GM18520 (cell line): Measurements from ENCODE around the gene TEX14.
"Not testable (repeated sequence)": the region's sequence is repeated elsewhere in the genome, so short reads cannot be mapped to it uniquely, and the experiment has no call there.

Experiments
- ATAC-seq: cut with Tn5 transposase; IDR thresholded peaks from one replicate; pipeline ENCODE4 v1.9.1; 2021; ENCODE audit not compliant: unreplicated experiment

The TEX14 gene

GRCh38 chr17:58605986-58606385 lies 85.9 kb downstream of the TEX14 start:
- ATAC-seq: no peak

- peak; percentile 50 for ATAC-seq
Observed at GRCh38 chr17:58605470-58605869, 86.4 kb downstream of the TEX14 start.

- no peak for ATAC-seq
Observed at GRCh38 chr17:58601976-58602375, 89.9 kb downstream of the TEX14 start.

- ATAC-seq: no peak
Observed at GRCh38 chr17:58597371-58597770, 94.5 kb downstream of the TEX14 start.

GRCh38 chr17:58595194-58595792 lies 96.6 kb downstream of the TEX14 start:
- no peak for ATAC-seq

- no peak for ATAC-seq
Observed at GRCh38 chr17:58593123-58593522, 98.7 kb downstream of the TEX14 start.

- no peak for ATAC-seq
Observed at GRCh38 chr17:58591455-58591854, 100.4 kb downstream of the TEX14 start.

- ATAC-seq: no peak
Observed at GRCh38 chr17:58590377-58590776, 101.5 kb downstream of the TEX14 start.

GRCh38 chr17:58587713-58588117 lies 104.1 kb downstream of the TEX14 start:
- ATAC-seq: no peak

- ATAC-seq: no peak
Observed at GRCh38 chr17:58586009-58586644, 105.7 kb downstream of the TEX14 start.

- ATAC-seq: no peak
Observed at GRCh38 chr17:58585554-58585953, 106.3 kb downstream of the TEX14 start.

GRCh38 chr17:58583486-58583885 lies 108.4 kb downstream of the TEX14 start:
- ATAC-seq: no peak

- not testable (repeated sequence) for ATAC-seq
Observed at GRCh38 chr17:58582718-58583117, 109.1 kb downstream of the TEX14 start.

- no peak for ATAC-seq
Observed at GRCh38 chr17:58580671-58581070, 111.2 kb downstream of the TEX14 start.

- no peak for ATAC-seq
Observed at GRCh38 chr17:58577696-58578095, 114.1 kb downstream of the TEX14 start.

- no peak for ATAC-seq
Observed at GRCh38 chr17:58576679-58577367, 115.0 kb downstream of the TEX14 start.

GRCh38 chr17:58575511-58575910 lies 116.3 kb downstream of the TEX14 start:
- ATAC-seq: no peak

GRCh38 chr17:58574025-58574424 lies 117.8 kb downstream of the TEX14 start:
- no peak for ATAC-seq

- ATAC-seq: no peak
Observed at GRCh38 chr17:58572846-58573245, 119.0 kb downstream of the TEX14 start.

- ATAC-seq: no peak
Observed at GRCh38 chr17:58570758-58571157, 121.1 kb downstream of the TEX14 start.

GRCh38 chr17:58569196-58569595 lies 122.6 kb downstream of the TEX14 start:
- no peak for ATAC-seq

- no peak for ATAC-seq
Observed at GRCh38 chr17:58568044-58568799, 123.6 kb downstream of the TEX14 start.
